22Rv1 (cell line): Measurements from ENCODE around the gene UBE2E2.
A peak's percentile ranks its signal among the peaks of the same experiment; 100 is the strongest.

Experiments used
- H3K27ac ChIP-seq: fragments of 450-650 bp; 2 replicates; pipeline ENCODE4 v1.5.1; 2017
- ZFX ChIP-seq: fragments of 450-650 bp; IDR thresholded peaks from 2 replicates; pipeline ENCODE4 v1.6.1; 2017; ENCODE audit warnings: antibody characterized with exemption, borderline replicate concordance
- TF ChIP-seq, protein P1 (sequence below): fragments of 450-650 bp; IDR thresholded peaks from 2 replicates; pipeline ENCODE4 v1.5.1; 2017; ENCODE audit warnings: mild to moderate bottlenecking

The UBE2E2 gene

DNA sequence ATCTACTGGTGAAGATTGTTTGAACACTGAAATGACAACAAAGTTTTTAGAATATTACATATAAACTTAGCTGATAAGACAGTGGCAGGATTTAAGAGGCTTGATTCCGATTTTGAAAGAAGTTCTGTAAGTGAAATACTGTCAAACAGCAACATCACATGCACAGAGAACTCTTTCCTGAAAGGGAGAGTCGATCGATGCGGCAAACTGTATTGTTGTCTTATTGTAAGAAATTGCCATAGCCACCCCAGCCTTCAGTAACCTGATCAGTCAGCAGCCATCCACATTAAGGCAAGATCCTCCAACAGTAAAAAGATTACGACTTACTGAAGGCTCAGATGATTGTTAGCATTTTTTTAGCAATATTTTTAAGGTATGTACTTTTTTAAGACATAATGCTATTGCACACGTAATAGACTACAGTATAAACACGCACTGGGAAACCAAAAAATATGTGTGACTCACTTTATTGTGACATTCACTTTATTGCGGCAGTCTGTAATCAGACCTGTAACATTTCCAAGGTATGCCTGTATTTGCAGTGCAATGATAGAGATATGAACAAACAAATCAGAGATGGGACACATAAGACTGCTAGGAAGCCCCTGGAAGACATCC is 377.1 kb downstream of the UBE2E2 start:
- TF ChIP-seq, protein P1, sequence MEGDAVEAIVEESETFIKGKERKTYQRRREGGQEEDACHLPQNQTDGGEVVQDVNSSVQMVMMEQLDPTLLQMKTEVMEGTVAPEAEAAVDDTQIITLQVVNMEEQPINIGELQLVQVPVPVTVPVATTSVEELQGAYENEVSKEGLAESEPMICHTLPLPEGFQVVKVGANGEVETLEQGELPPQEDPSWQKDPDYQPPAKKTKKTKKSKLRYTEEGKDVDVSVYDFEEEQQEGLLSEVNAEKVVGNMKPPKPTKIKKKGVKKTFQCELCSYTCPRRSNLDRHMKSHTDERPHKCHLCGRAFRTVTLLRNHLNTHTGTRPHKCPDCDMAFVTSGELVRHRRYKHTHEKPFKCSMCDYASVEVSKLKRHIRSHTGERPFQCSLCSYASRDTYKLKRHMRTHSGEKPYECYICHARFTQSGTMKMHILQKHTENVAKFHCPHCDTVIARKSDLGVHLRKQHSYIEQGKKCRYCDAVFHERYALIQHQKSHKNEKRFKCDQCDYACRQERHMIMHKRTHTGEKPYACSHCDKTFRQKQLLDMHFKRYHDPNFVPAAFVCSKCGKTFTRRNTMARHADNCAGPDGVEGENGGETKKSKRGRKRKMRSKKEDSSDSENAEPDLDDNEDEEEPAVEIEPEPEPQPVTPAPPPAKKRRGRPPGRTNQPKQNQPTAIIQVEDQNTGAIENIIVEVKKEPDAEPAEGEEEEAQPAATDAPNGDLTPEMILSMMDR = no peak
- TF ChIP-seq ZFX = no peak
- peak overlapping the region; percentile 14; the same call in 1 of the 2 replicates for H3K27ac ChIP-seq

GRCh38 chr3:23583980-23584740 is 381.0 kb downstream of the UBE2E2 start:
- no peak overlapping the region for H3K27ac ChIP-seq
- TF ChIP-seq, protein P1 = no peak
- TF ChIP-seq ZFX = no peak

- no peak overlapping the region for H3K27ac ChIP-seq
- TF ChIP-seq, protein P1 = no peak
These were observed 384.4 kb downstream of the UBE2E2 start for GRCh38 chr3:23587513-23587912.

DNA sequence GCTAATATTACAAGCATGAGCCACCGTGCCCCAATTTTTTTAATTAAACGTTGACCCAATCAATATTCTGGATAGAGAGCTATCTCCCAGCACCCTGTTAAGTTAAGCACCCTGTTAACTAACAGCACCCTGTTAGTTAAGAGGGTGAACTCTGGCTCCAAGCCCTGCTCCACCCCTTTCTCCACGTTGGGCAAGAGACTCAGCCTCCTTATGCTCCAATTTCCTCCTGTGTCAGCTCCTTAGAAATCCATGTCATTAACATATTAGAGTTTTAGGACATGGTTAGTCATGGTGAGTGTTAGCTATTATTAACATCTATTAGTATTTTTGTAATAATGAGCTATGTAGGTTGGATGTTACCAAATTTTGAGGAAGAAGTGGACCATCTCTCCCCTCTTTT is 385.4 kb downstream of the UBE2E2 start:
- H3K27ac ChIP-seq = no peak overlapping the region
- TF ChIP-seq, protein P1 = no peak
- TF ChIP-seq ZFX = no peak

DNA sequence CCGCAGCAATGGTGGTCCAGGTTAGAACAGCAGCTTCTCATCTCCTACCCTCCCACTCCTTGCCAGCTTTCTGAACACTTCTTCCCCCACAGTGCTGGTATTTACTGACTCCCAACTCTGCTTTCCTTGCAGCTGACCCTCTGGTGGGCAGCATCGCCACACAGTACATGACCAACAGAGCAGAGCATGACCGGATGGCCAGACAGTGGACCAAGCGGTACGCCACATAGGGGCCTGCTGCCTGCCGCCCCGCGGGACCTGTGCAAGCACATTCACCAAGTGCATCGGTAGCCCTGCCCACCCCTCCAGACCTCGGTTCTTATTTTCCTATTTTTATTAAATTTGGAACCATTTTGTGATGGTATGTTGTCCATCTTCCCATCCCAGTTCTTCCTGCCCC is 386.5 kb downstream of the UBE2E2 start:
- no peak overlapping the region for H3K27ac ChIP-seq
- TF ChIP-seq ZFX = no peak
- TF ChIP-seq, protein P1 = no peak

- TF ChIP-seq, protein P1 = no peak
- no peak for TF ChIP-seq ZFX
These were observed 387.5 kb downstream of the UBE2E2 start for GRCh38 chr3:23590424-23591273.

More at GRCh38 chr3:23590424-23591273, 387.5 kb downstream of the UBE2E2 start:
- H3K27ac ChIP-seq = no peak overlapping the region
